Gastrocnemius medialis (tissue), 4 donors: ENCODE data around the gene PRSS8.

Experiments
- CTCF ChIP-seq, 5 experiments: fragments of 450-650 bp in 3 of 5; fragments of 200-600 bp in 2 of 5; sonication (generic) in 2 of 5; IDR thresholded peaks in 4 of 5; conservative IDR thresholded peaks in 1 of 5; 1 replicate in 4 of 5; 2 replicates in 1 of 5; pipeline ENCODE4 v1.5.1; 2016 to 2019; ENCODE audit warnings: antibody characterized with exemption in 5 of 5, mild to moderate bottlenecking in 3 of 5, moderate library complexity in 3 of 5
- POLR2A ChIP-seq, 2 donors: fragments of 450-650 bp; IDR thresholded peaks; one replicate each; pipeline ENCODE4 v1.6.1; 2017; ENCODE audit warnings: antibody characterized with exemption in 2 of 2, mild to moderate bottlenecking in 2 of 2, moderate library complexity in 2 of 2

GRCh38 chr16:31149894-31150890 lies 14.7 kb upstream of the PRSS8 start, which contains the start of gene PRSS36:
- TF ChIP-seq POLR2A (IDR thresholded peaks at IDR 0.05) (no peak), CTCF (IDR thresholded peaks at IDR 0.05 in 4 of 5, conservative IDR thresholded peaks at IDR 0.05 in 1 of 5) (no peak)
